Stimulated activated CD8-positive, alpha-beta memory T cell treated with anti-CD3 and anti-CD28 coated beads, Interleukin-7, amount 100 ng/mL, for 4 hours (primary cell): ENCODE measurements around the gene SLC28A1.

ENCODE experiments used
- DNase-seq, 2 donors: peaks; one replicate each; pipeline ENCODE4 v3.0.0-alpha.2; 2020; ENCODE audit warnings: low read depth in 2 of 2

The SLC28A1 gene

DNA sequence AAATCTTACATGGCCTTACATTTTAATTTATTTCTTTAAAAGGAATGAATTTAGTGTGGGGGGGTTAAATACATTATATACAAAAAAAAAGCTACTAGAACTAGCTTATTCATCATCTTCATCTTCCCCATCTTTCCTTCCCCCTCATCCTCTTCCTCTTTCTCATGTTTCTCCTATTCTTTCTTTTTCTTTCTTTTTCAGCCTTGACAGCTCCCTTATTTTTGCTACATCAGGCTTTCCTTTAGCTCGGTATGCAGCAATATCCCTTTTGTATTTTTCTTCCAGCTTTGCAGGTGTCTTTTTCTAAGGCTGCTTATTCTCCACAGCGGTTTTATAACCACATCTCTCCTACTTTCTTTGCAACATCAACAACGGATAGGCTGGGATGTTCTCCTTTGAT lies 55.9 kb downstream of the SLC28A1 start:
- DNase-seq: no peak

DNA sequence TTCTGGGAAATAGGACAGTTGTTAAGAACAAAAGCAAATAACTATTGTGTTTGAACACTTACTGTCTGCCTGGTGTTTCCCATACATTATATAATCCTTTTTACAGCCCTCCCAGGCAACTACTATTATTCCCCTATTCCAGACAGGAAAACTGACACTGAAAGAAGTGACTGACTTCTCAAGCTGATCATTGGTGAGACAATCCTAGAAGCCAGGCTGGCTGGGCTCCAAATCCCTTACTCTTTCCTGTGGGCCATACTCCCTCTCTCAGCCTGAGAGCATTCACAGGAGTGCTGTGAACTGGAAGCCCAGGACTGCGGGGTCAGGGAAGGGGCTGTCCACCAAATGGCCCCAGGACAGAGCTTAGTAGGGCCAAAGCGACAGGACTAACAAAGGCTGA lies 58.0 kb downstream of the SLC28A1 start:
- no peak for DNase-seq

DNA sequence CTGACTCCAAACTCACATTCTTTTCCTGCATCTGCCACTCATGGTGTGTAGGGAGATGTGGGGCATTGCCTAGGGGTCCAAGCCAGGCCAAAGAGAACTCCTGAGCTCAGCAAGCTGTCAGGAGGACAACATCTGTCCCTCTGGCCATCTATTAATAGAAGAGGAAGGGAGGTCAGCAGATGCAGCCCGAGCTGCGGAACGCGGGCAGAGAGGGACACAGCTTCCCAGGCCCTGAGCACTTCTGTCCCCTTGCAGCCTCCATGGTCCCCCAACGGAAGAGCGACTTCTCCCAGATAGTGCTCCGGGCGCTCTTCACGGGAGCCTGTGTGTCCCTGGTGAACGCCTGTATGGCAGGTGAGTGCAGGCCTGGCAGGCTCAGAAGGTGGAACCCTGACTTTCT lies 59.8 kb downstream of the SLC28A1 start:
- DNase-seq: no peak

DNA sequence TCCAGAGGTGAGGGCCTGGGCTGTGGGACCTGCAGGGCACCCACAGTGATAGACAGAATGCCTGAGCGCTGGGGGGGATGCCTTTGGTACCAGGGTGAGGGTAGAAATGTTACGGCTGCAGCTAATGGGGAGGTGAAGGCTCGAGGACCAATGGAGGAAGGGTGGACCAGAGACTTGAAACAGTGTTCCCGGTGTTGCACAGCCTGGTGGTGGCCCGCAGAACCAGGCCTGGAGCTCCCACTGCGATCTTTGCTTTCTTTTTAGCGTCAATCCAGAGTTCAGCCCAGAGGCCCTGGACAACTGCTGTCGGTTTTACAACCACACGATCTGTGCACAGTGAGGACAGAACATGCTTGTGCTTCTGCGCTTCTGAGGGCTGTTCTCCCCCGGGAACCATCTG lies 60.4 kb downstream of the SLC28A1 start:
- no peak for DNase-seq

DNA sequence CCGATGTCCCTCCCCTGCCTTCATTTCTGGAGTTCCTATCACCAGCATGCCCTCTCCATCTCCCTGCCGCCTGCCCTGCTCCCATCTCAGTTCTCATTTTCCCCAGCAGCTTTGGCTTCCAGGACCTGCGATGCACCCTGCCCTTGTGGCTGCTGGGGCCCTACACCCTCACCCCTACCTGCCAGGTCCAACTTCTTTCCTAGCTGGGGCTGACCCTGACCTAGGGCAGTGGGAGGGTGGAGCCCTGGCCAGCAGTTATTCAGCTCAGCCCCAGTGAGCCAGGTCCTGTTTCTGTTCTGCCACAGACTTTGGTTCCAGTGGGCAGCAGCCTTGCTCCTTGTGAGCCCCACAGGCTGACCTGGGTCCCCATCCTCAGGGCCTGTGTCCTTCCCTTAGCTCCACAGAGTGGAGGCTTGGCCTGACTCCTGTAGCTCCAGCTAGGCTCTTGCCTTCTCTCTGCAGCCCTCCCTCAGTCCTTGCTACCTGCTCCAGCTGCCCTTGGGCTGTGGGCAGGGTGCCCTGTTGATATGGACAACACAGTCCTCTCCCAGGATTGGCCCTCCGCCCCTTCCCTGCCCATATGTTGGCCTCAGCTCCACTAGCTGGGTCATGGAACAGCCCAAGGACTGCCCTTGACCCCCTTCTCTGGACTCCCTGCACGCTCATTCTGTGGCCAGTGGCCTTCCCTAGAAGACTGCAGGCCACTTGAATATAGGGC lies 62.5 kb downstream of the SLC28A1 start:
- no peak for DNase-seq

DNA sequence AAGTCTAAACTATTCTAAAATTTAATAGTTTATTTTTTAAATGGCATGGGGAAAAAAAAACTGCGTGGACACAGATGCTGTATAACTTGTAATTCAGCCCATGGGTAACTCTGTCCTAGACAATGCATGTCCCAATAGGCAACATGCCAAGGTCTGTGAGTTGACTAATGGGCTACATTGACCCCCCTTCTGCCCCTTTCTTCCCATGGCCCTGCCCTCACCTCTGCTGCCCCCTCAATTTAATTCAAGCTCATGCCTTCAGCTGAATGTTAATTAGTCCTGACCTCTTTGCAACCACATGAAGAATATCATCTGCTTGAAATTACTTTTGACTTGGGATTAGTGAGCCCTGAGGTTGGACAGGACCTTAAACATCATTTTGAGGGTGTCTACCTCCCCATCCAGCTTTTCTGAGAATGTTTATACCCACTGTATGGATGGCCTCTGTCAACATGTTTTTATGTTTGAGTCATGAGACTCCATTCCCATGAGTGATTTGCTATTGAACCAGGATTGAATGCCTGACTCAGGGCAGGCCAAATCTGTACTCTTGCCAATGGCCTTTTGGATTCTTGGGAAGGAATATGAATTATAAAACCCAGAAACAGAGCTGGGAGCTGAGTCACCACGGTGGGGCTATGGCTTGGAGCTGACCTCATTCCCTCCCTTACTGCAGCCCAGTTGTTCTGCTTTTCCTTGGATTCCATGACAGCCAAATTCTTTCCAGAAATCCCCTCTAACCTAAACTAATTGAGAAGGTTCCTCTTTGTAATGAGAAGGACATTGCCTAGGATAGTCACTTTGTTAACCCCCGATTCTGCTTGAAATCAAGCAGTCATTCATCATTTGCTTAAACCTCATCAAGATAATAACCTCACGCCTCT lies 63.7 kb downstream of the SLC28A1 start:
- no peak for DNase-seq

DNA sequence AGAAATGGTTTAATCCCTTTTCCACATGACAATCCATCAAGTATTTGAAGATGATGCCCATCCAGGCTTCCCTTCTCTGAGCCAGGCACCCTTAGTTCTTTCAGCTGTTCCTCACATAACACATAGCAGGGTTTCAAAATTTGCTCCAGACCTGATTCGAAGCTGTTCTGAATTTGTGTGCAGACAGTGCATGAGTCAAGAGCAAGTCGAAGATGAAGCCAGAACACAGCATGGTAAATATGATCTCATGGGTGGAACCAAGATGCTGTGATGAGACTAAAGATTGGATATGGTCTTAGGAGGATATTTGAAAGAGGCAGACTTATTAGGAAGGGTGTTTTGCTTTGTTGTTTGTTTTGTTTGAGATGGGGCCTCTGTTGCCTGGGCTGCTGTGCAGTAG lies 64.6 kb downstream of the SLC28A1 start:
- no peak for DNase-seq

DNA sequence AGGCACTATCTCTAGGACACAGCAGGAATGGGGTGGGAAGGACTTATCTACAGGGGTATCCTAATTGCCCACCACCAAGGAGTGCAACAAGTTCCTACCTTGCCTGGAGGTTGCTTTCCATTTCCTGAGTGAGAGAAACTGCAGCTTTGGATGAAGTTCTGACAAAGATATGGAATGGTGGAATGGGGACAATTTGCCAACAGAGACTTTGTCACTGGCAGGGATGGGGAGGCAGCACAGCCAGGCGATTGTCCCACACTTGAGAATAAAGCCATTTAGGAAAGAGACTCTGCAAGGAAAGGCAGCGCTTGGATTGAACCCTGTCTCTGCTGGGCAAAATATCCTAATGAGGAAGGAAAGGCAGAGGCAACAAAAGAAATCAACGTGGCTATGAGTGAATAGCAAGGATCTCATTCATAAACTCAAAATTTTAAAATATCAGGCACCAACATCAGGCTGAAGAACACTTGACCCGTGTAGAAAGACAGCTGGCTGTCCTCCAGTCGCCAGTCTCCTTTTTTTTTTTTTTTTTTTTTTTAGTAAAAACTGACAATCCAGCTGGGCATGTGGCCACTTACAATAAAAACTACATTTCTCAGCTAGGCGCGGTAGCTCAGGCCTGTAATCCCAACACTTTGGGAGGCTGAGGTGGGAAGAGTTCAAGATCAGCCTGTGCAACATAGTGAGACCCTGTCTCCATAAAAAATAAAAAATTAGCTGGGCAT lies 65.5 kb downstream of the SLC28A1 start:
- DNase-seq: no peak

DNA sequence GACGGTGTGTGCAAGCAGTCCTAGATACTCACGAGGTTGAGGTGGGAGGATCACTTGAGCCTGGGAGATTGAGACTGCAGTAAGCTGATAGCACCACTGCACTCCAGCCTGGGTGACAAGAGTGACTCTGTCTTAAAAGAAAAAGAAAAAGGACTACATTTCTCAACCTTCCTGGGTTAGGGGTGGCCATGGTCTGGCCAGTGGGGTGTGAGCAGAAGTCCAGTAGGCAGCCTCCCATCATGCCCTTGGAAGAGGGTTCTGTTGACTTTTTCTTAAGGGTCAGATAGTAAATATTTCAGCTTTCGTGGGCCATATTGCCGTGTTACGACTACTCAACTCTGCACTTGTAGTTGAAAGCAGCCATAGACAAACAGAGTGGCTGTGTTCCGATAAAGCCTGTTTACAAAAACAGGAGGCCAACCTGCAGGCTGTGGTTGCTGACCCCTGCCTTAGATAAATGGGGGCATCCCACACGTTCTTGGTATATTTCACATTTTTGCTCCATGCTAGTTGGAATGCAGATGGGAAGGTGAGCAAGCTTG lies 66.2 kb downstream of the SLC28A1 start:
- DNase-seq: no peak

DNA sequence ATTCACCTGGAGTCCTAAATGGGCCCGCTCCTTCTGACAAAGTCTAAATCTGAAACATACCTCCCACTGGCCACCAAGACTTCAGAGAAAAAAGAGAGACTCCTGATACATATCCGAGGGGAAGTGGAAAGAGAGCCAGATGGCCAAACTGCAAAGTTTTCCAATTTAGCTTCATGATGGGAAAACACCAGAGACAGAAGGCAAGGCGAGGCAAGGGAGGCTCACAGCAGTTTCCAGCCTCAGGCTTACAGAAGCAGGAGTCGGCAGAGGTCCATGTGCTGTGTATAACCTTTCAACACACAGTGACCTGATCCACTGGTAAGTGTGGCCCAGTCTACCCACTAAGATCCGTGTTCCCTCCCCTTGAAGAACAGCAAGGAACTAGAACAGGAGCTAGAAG lies 67.3 kb downstream of the SLC28A1 start:
- no peak for DNase-seq

DNA sequence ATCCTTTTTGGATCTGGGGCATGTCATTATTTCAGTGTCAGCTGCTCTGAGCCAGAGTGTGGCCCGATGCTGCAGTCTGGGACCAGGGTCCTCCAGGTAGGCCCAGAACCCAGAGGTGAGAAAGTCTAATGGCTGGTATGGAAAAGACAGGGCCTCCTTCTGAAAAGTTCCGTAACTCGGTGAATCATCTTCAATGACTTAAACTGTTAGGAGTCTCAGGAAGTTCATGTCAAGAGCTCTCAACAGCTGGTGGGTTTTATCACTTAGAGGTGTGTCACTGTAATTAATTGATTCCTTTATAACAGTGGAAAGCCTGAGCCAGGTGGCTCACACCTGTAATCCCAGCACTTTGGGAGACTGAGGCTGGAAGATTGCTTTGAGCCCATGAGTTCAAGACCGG lies 68.7 kb downstream of the SLC28A1 start:
- no peak for DNase-seq

DNA sequence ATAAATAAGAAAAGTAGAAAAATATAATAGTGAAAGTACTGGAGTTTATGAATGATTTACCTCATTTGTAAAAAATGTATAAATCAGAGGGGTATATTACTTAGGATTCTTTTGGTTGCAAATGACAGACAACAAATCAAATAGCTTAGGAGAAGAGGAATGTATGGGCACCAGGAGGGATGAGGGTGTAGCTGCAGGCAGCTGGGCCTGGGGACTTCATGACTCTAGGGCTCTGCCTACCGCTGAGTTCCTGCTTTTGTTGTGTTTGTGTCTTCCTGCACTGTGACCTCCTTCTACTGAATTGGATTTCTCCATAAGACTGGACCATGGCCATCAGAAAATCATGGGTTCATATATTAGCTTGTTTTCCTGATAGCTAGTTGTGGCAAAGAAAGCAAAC lies 69.3 kb downstream of the SLC28A1 start:
- DNase-seq: no peak

DNA sequence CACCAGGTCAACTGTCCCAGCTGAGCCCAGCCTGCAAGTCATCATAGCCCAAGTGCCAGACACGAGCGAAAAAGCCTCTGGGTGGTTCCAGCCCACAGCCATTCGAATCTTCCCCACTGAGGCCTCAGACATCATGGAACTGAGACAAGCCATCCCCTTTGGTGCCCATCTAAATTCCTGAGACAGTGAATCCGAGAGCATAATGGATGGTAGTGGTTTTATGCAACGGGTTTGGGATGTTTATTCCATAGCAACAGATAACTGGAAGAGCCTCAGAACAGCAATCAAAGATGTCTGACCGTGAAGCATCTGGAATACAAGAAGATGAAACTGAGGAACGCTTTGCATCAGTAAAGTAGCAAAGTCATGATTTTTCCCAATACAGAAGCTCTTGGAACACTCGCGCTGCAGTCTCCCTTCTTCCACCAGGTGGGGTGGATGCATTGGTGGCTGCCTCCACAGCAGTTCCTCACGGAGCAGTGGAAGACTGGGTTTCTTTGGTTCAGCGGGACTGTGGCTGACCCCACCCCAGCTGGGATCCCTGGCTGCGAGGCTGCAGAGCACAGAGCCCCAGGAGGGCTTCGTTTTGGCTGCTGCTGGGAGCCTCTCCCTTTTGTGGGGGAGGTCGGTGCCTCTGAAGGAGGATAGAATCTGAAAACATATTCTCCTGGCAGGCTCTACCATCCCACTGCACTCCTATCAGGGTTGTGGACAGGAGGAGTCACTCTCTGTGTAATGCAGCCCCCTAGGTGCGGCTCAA lies 70.8 kb downstream of the SLC28A1 start:
- peak in 1 of 2 donors; percentile 12 for DNase-seq

DNA sequence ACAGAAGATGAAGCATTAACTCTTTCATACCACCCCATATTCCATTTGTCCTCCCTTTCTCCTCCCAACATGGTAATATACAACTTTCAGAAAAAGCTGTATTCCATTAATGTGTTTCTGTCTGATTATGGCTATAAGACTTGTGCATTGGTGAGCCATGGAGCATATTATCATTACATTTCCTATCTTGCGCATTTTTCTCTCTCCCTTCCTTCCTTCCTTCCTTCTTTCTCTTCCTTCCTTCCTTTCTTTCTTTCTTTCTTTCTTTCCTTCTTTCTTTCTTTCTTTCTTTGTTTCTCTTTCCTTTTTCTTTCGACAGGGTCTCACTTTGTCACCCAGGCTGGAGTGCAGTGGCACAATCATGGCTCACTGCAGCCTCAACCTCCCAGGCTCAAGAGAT lies 71.7 kb downstream of the SLC28A1 start:
- no peak for DNase-seq

DNA sequence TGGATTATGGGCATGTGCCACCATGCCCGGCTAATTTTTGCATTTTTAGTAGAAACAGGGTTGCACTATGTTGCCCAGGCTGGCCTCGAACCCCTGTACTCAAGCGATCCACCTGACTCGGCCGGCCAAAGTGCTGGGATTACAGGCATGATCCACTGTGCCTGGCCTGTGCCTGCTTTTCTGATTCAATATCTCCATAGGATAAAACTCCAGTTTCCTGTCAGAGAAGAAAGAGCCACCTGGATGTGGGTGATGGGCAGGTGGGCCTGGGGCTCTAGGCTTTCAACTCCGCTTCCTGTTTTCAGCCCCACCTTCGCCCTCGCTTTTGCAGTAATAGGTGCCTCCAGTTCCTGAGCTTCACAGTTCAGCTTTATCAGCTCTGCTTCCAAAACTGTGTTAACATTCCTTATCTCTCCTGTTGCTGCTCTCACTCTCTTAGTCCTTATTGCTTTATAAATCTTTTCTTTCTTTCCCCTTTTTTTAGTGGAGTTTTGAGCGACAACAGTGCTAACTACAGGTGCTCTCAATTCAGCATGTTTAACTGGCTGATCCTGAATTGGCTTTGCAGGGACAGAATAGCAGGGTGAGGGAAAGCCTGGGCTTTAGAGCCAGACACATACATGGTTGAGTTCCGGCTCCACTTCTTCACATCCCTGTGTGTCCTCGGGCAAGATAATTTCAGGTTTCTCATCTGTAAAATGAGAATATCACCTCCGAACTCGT lies 76.1 kb downstream of the SLC28A1 start:
- no peak for DNase-seq

DNA sequence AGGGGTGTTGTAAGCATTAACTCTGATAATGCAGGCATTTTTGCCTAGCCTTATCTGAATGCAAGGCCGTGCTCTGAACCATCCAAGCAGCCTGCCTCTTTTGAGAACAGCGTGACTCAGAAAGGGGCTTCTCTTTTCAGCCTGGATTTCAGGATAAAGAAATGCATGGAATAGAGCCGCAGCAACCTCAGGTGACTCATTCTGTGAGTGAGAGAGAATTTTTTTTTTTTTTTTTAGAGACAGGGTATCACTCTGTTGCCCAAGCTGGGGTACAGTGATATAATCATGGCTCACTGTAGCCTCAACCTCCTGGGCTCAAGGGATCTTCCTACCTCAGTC lies 76.6 kb downstream of the SLC28A1 start:
- DNase-seq: no peak

DNA sequence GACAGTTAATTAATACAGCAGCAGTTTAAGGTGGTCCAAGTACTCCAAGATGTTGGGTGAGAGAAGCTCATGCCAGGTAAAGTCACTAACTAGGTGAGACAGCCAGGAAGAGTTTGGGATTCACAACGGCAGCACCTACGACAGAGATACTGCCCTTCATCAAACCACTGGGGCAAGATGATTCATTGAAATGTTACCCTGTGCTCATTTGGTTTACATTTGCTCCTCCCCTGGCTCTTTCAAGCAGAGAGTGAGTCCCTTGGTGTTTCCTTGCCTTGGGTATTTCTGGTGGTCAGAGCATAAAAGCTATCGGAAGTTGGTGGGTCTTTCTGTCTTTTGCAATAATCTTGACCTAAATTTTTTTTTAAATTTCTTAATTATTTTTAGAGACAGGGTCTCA lies 77.2 kb downstream of the SLC28A1 start:
- DNase-seq: no peak

DNA sequence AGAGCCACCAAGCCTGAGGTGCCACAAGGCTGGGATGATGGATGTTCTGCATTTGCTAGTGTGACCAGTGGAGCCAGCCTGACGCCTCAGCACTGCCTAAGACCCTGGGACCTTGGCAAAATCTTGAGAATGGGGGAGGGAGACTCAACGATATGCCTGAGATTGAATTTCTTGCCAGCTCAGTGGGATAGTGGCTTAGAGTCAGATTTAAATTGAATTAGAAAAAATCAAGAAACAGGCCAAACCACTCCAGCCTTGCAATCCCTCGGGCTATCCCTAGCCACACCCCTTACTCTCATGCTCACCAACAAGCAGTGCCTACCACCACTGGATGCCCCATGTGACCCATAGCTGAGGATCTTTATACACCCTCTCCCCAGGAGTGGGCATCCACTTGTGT lies 78.5 kb downstream of the SLC28A1 start:
- no peak for DNase-seq

DNA sequence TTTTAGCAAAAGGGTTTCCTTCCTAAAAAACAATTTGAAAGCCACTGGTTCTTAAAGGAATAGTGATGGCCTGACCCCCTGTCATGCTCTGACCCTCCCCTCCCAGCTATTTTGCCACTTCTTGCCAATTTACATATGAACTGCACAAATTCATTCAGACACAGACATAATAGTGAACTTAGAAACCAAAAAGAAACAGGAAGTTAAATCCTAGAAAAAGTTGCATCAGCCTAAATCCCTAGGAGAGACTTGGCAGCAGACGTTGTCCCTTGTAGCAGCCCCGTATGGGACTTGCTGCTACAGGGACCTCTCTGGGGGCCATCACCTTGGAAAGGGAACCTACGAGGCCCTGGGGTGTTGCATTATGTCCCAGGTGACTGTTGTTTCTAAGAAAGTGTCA lies 82.9 kb downstream of the SLC28A1 start:
- no peak for DNase-seq

DNA sequence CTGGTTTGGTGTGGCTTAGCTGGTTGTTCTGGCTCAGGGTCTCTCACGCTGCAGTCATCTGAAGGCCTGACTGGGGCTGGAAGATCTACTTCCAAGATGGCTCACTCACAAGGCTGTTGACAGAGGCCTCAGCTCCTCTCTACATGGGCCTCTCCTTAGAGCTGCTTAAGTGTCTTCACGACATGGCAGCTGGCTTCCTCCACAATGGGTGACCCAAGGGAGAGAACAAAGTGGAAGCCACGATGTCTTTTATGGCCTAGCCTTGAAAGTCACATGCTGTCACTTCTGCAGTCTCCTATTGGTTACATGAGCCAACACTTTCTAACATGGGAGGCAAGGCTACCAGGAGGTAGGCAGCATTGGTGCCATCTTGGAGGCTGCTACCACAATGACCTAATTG lies 83.8 kb downstream of the SLC28A1 start:
- no peak for DNase-seq

DNA sequence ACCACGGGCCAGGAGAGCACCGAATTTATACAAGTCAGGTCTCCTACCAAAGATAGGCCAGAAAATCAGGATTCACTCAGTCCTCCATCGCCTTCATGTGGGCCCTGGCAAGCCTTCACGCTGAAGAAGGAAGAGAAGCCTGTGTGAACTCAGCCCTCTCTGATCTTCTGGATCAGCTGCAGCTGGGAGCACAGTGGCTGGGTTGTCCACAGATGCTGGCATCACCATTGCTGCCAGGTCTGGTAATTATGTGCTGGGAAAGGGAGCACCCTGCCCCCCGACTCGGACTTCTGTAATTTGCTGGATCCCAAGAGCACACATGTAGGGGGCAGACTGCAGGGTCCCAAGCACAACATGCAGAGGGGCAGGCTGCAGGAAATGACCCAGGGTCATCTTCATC lies 84.8 kb downstream of the SLC28A1 start:
- no peak for DNase-seq
